DND-41 (cell line): ENCODE data around the gene OSBP2.

Experiments used
- ATAC-seq: fragments of 200-7000 bp; cut with Tn5 transposase; 3 replicates; pipeline ENCODE4 v1.9.1; 2021; ENCODE audit warnings: low read depth; ENCODE audit not compliant: insufficient read depth
- DNase-seq: peaks from one replicate; pipeline ENCODE4 v3.0.0-alpha.2; 2020
- H2AFZ ChIP-seq: 2 replicates; pipeline ENCODE4 v1.6.0; 2012; ENCODE audit warnings: low read depth, low read length
- H3K27ac ChIP-seq: 2 replicates; pipeline ENCODE4 v1.5.1; 2012; ENCODE audit warnings: low read length, inconsistent platforms
- H3K27me3 ChIP-seq: fragments of 200-600 bp; sonication (generic); 2 replicates; pipeline ENCODE4 v1.6.0; 2012; ENCODE audit warnings: low read length, mild to moderate bottlenecking, inconsistent platforms; ENCODE audit not compliant: insufficient read depth, poor library complexity
- H3K36me3 ChIP-seq: 2 replicates; pipeline ENCODE4 v1.5.1; 2012; ENCODE audit warnings: low read length, inconsistent platforms; ENCODE audit not compliant: insufficient read depth
- H3K4me1 ChIP-seq: 2 replicates; pipeline ENCODE4 v1.5.1; 2012; ENCODE audit warnings: mild to moderate bottlenecking, low read length; ENCODE audit not compliant: insufficient read depth
- H3K4me2 ChIP-seq: 2 replicates; pipeline ENCODE4 v1.6.0; 2012; ENCODE audit warnings: mild to moderate bottlenecking, moderate library complexity, low read length, inconsistent platforms; ENCODE audit not compliant: insufficient read depth
- H3K4me3 ChIP-seq, 2 experiments: fragments of 200-600 bp in 1 of 2; shearing (Covaris generic) in 1 of 2; 2 replicates each; pipeline ENCODE4 v1.5.1; 2012 to 2016; ENCODE audit warnings: inconsistent platforms in 2 of 2, low read length in 2 of 2, mild to moderate bottlenecking in 2 of 2, low read depth in 1 of 2, moderate library complexity in 1 of 2
- H3K79me2 ChIP-seq: 2 replicates; pipeline ENCODE4 v1.6.0; 2012; ENCODE audit warnings: low read length, inconsistent platforms; ENCODE audit not compliant: insufficient read depth
- H3K9ac ChIP-seq: 2 replicates; pipeline ENCODE4 v1.6.0; 2012; ENCODE audit warnings: low read depth, mild to moderate bottlenecking, inconsistent platforms, low read length, moderate library complexity
- H3K9me3 ChIP-seq: 2 replicates; pipeline ENCODE4 v1.5.1; 2012; ENCODE audit warnings: low read length, moderate library complexity, mild to moderate bottlenecking, inconsistent platforms; ENCODE audit not compliant: insufficient read depth, severe bottlenecking
- H4K20me1 ChIP-seq: 2 replicates; pipeline ENCODE4 v1.6.0; 2012; ENCODE audit warnings: low read length; ENCODE audit not compliant: insufficient read depth
- EZH2 ChIP-seq: IDR thresholded peaks from 3 replicates; pipeline ENCODE4 v1.6.1; 2012; ENCODE audit warnings: borderline replicate concordance, low read depth, mild to moderate bottlenecking, moderate library complexity, low read length, inconsistent platforms; ENCODE audit not compliant: severe bottlenecking
- TF ChIP-seq, protein P1 (sequence below): IDR thresholded peaks from 2 replicates; pipeline ENCODE4 v1.5.1; 2012; ENCODE audit warnings: borderline replicate concordance, low read length, moderate library complexity, mild to moderate bottlenecking; ENCODE audit not compliant: poor library complexity, severe bottlenecking; ENCODE audit errors: extremely low read depth

Gene OSBP2

DNA sequence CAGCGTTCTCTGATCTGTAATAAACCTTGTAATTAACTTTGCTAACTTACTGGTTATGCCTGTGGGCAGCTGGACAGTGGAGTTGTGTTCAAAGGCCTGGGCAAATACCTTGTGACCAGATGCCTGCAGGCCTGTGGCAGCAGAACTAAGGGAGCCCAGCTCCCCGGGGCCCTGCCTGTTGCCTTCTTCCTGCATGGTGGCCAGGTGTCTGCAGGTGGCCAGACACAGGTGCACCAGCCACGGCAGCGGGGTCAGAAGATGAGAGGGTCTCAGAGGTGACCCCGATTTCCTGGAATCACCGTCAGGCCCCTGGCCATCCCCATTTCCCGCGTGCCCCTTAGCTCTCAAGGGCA is 127.2 kb downstream of the OSBP2 start:
- TF ChIP-seq EZH2, result no peak
- TF ChIP-seq, protein P1, sequence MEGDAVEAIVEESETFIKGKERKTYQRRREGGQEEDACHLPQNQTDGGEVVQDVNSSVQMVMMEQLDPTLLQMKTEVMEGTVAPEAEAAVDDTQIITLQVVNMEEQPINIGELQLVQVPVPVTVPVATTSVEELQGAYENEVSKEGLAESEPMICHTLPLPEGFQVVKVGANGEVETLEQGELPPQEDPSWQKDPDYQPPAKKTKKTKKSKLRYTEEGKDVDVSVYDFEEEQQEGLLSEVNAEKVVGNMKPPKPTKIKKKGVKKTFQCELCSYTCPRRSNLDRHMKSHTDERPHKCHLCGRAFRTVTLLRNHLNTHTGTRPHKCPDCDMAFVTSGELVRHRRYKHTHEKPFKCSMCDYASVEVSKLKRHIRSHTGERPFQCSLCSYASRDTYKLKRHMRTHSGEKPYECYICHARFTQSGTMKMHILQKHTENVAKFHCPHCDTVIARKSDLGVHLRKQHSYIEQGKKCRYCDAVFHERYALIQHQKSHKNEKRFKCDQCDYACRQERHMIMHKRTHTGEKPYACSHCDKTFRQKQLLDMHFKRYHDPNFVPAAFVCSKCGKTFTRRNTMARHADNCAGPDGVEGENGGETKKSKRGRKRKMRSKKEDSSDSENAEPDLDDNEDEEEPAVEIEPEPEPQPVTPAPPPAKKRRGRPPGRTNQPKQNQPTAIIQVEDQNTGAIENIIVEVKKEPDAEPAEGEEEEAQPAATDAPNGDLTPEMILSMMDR, result no peak
- H3K79me2 ChIP-seq, result no peaks in the 10 kb centered on the region
- H2AFZ ChIP-seq, result no peak overlapping the region
- no peak overlapping the region for H3K4me2 ChIP-seq
- no peaks in the 10 kb centered on the region for H4K20me1 ChIP-seq
- H3K9ac ChIP-seq, result no peak overlapping the region
- no peaks in the 10 kb centered on the region for H3K9me3 ChIP-seq
- no peak for DNase-seq
- no peak overlapping the region for H3K4me3 ChIP-seq
- ATAC-seq, result no peak
- no peaks in the 10 kb centered on the region for H3K36me3 ChIP-seq
- peaks cover 13% of the 10 kb centered on the region for H3K27me3 ChIP-seq
- no peak overlapping the region for H3K27ac ChIP-seq
- H3K4me1 ChIP-seq, result no peaks in the 10 kb centered on the region

DNA sequence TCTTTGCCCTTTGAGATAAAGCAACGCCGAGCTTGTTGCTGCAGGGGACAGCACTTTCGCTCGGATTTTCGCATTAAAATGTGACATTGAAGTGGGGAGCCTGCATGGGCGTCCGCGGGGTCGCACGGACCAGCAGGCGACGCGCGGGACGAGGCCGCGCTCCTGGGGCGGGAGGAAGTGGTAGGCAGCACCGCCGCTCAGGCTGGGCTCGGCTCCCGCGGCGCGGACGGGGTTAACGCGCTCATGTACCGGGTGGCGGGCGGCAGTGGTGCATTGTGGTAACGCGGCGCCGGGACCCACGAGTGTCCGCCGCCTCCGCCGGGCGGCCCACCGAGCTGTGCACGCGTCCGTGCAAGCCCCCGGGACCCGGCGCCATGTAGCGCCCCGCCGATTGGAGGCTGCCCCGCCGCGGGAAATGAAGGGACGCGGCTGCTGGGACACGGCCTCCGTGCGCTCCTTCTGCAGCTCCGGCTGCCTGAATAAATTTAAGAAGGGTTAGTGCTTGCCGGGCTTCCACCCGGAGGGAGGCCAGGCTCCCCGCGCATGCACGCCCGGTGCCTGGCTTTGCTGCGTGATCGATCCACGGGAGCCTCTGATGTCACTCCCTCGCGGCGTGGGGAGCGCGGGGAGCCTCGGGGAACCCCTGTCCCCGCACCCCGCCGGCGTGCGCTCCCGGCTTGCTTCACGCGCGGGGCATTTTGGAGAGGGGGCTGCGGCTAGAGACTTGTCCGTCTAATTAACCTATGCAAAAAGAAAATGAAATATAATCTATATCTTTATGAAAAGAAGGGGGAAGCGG is 127.7 kb downstream of the OSBP2 start:
- Histone ChIP-seq H3K27me3 (peaks cover 9% of the 10 kb centered on the region), H3K4me3 (no peak overlapping the region), H3K79me2 (no peaks in the 10 kb centered on the region), H3K36me3 (no peaks in the 10 kb centered on the region), H3K9ac (no peak overlapping the region), H3K9me3 (no peaks in the 10 kb centered on the region), H3K27ac (no peak overlapping the region), H3K4me1 (no peaks in the 10 kb centered on the region), H2AFZ (no peak overlapping the region), H4K20me1 (no peaks in the 10 kb centered on the region), H3K4me2 (no peak overlapping the region)
- TF ChIP-seq EZH2, result no peak
- TF ChIP-seq, protein P1, result no peak
- DNase-seq (no peak), ATAC-seq (no peak)

DNA sequence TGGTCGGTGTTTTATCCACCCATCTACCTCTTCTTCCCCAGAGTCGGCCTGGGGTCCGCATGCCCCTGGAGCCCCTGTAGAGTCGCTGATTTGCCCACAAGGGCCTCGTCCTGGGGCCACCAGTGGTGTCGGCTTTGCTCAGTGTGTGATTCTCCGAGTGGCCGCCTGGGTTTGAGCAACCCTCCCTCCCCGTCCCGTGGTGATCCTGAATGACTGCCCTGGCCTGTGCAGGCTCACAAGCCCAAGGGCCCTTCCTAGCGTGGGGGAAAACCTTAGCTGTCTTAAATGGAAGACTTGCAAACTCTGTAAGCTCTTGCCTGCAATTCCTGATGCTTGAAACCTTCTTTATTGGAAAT is 128.3 kb downstream of the OSBP2 start:
- no peak overlapping the region for H2AFZ ChIP-seq
- no peaks in the 10 kb centered on the region for H4K20me1 ChIP-seq
- ATAC-seq (no peak), DNase-seq (no peak)
- TF ChIP-seq, protein P1, result no peak
- TF ChIP-seq EZH2, result no peak
- H3K79me2 ChIP-seq, result no peaks in the 10 kb centered on the region
- no peak overlapping the region for H3K4me2 ChIP-seq
- H3K4me3 ChIP-seq, result no peak overlapping the region
- H3K9ac ChIP-seq, result no peak overlapping the region
- no peaks in the 10 kb centered on the region for H3K36me3 ChIP-seq
- H3K27ac ChIP-seq, result no peak overlapping the region
- H3K27me3 ChIP-seq, result peaks cover 8% of the 10 kb centered on the region
- no peaks in the 10 kb centered on the region for H3K9me3 ChIP-seq
- H3K4me1 ChIP-seq, result no peaks in the 10 kb centered on the region

DNA sequence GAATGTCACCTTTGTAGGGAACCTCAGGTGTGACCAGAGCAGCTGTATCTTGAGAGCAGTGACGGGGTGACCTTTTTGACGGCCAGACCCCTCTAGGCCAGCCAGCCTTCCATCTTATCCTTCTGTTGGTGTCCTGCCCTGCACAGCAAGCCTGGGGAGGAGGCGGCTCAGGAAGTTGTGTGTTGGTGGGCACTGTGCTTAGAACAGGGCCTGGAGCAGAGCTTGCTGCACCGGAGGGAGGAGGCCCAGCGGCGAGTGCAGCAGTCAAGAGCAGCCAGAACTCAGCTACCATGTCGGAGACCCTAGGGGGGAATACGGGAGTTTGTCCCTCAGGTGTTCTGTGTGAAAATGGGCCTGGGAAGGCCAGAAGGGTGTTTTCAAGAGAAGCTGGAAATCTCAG is 129.4 kb downstream of the OSBP2 start:
- H3K27me3 ChIP-seq, result peaks cover 8% of the 10 kb centered on the region
- ATAC-seq, result no peak

More for the DNA sequence above, 129.4 kb downstream of the OSBP2 start:
- Histone ChIP-seq H3K4me1 (no peaks in the 10 kb centered on the region), H3K9me3 (no peaks in the 10 kb centered on the region), H4K20me1 (peaks cover 4% of the 10 kb centered on the region; the same call in 1 of the 2 replicates), H3K4me2 (no peak overlapping the region), H3K27ac (no peak overlapping the region), H3K9ac (no peak overlapping the region), H3K36me3 (no peaks in the 10 kb centered on the region), H3K79me2 (no peaks in the 10 kb centered on the region), H2AFZ (no peak overlapping the region), H3K4me3 (no peak overlapping the region)
- no peak for DNase-seq
- TF ChIP-seq, protein P1, result no peak
- no peak for TF ChIP-seq EZH2
